DMS153 treated with DMSO at 0.1 percent for 48 hours (cell line): ENCODE results near the gene EFHD2.
"Not testable (repeated sequence)": the region's sequence is repeated elsewhere in the genome, so short reads cannot be mapped to it uniquely, and the experiment has no call there.

Source experiments
- DNase-seq: peaks from one replicate; lab custom pipeline; 2025; ENCODE audit not compliant: unreplicated experiment; lab: John Stamatoyannopoulos, UW

Gene EFHD2

GRCh38 chr1:15428815-15429435 is 19.2 kb downstream of the EFHD2 start:
- DNase-seq = no peak

DNA sequence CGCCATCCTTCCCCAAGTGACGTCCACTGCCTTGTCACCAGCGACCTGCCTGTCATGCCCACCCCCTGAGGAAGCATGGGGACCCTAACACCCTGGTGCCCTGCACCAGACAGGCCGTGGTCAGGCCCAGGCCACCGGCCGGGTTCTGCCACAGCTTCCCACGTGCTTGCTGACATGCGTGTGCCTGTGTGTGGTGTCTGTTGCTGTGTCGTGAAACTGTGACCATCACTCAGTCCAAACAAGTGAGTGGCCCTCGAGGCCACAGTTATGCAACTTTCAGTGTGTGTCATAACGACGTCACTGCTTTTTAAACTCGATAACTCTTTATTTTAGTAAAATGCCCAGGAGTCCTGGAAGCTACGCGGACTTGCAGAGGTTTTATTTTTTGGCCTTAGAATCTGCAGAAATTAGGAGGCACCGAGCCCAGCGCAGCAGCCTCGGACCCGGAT is 20.0 kb downstream of the EFHD2 start:
- DNase-seq = no peak

DNA sequence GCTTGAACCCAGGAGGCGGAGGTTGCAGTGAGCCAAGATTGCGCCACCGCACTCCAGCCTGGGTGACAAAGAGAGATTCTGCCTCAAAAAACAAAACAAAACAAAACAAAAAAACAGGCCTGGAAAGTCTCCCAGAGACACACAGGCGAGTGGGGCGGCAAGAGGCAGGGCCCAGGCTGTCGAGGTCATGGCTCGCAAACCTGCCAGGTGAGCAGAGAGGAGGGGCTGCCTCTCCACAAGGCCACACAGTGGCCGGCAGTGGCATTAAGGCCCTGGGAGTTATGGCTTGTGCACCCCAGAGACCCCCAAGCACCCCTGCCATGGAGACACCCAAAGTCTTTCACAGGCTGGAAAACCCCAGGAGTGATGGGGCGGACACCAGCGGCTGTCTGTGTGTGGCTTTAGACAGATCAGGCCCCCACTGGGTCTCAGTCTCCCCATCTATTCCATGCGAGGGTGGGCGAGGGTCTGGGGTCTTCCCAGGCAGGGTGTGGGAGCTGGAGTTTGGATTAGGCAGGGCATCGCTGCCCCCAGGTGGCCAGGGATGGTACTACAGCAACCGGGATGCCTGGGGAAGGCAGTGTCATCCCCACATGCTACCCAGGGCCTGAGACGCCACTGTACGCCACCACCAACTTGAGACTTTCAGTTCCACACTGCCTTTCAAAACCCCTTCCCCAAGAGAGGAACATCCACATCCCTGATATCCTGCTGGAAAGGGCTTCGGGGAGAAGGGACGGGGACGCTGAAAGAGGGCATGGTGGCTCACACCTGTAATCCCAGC is 21.3 kb downstream of the EFHD2 start:
- DNase-seq = no peak

GRCh38 chr1:15431571-15431948 is 21.9 kb downstream of the EFHD2 start:
- DNase-seq = no peak

GRCh38 chr1:15432324-15432723 is 22.6 kb downstream of the EFHD2 start:
- no peak for DNase-seq

DNA sequence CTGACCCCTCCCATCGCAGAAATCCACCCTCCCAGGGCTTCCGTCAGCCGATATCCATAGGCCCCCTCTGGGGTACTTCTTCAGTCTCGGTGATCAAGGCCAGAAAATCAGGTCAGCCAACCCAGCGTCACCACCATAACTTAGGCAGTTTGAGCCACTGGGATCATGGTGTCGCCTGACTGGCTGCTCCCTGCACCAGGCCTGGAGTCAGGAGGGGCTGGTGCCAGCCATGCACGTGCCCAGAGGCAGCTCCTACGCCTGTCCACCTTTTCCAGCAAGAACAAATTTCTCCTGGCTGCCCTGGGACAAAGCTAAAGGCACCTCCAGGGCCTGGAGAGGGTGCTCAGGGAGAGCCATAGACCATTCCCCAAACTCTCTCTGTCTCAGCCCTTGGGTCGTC is 23.8 kb downstream of the EFHD2 start:
- no peak for DNase-seq

DNA sequence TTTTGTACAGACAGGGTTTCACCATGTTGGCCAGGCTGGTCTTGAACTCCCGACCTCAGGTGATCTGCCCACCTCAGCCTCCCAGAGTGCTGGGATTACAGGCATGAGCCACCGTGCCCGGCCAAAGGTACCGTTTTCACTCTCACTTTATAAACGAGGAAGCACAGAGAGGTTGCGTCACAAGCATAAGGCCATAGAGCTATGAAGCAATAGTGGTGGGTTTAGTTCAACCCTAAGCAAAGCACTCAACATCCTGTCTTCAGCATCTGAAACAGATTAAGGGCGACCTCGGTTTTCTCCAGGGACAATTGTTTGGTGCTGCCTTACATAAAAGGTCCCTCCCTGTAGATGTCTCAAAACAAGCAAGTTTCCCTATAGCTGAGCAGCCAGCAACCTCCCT is 25.1 kb downstream of the EFHD2 start:
- not testable (repeated sequence) for DNase-seq

DNA sequence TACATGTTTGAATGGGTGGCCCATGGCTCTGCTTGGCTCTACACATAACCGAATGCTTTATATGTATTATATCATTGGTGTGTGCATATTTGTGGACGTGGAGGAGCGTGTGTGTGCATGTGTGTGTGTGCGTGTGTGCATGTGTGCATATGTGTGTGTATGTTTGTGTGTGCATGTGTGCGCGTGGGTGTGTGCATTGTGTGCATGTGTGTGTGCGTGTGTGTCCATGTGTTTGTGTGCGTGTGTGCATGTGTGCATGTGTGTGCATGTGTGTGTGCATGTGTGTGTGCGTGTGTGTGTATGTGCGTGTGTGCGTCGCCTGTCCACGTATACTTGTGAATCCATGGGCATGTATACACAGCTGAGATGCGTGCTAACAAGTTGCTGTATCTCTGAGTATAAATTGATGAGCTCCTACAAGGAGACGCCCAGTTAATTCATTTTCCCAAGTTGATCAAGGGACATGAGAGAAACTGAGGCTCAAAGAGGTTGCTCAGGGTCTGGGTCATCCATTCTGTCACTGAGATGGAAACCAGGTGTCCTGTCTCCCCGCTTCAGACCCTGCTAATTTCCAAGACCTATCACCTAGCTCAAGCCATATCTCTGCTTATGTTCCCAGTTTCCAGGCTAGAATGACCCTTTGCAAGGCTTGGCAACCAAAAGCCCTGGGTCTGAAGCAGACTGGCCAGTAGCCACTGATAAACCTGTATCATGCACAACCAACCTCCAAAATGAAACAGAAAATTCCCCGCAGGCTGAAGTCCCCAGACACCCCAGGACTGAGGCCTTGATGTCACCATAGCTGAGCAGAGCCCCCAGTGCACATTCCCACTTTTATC is 25.8 kb downstream of the EFHD2 start:
- DNase-seq = no peak

- DNase-seq = no peak
Measured at GRCh38 chr1:15436881-15437442, 27.3 kb downstream of the EFHD2 start.

DNA sequence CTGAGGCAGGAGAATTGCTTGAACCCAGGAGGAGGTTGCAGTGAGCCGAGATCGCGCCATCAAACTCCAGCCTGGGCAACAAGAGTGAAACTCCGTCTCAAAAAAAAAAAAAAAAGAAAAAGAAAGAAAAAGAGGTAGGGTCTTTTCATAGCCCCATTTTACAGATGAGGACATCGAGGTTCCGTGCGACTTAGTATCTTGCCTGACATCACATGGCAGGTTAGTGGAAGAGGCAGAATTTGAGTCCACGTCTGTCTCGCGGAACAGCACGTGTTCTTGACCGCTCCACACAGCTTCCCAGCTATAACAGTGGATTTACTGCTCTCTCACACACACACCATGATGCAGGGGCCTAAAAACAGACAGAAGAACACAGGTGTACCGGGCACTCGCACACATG is 29.6 kb downstream of the EFHD2 start:
- no peak for DNase-seq

GRCh38 chr1:15440357-15440756 is 30.7 kb downstream of the EFHD2 start:
- DNase-seq = no peak

DNA sequence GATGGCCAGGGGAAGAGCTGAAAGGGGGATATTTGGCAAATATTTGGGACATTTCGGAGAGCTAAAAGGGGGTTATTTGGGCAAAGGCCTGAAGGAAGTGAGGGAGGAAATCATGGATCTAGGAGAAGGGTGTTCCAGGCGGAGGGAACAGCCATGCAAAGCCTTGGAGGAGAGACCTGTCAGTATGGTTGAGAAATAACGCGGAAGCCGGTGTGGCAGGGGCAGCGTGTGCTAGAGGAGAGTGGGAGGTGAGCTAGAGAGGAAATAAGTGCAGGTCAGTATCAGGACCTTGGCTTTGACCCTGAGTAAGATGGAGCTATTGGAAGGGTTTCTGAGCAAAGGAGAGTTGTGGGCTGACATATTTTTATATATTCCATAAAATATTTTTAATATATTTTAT is 31.6 kb downstream of the EFHD2 start:
- DNase-seq = no peak

DNA sequence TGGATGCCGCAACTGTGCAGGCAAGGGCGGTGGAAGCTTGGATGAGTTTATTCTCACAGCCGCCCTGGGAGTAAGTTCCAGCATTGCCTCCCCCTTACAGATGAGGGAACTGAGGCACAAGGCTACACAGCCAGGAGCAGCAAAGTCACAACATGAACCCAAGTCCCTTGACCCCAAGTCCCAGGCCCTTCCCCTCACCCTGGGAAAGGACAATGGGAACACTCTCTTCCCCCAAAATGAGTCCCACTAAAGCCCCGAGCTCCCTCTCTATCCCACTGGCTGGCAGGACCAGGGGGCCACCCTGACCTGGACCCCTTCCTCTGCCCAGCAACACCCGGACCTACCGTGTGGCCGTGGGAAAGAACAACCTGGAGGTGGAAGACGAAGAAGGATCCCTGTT is 32.4 kb downstream of the EFHD2 start:
- DNase-seq = no peak

DNA sequence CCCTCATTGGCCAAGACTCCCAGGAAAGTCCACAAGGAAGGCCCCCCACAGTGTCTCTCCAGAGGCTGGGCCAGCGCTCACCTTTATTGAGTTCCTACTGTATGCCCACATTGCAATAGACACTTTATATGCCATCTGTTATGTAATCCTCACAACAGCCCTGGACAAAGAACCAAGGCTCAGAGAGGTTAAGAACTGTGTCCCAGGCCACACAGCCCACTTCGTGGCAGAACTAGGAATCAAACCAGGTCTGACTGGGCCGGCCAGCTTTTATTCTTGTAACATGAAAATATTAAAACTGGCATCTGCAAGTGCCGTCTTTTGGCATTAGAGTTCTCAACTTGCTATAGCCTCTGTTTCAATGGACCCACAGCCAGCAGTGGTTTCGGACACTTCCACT is 33.1 kb downstream of the EFHD2 start:
- no peak for DNase-seq

DNA sequence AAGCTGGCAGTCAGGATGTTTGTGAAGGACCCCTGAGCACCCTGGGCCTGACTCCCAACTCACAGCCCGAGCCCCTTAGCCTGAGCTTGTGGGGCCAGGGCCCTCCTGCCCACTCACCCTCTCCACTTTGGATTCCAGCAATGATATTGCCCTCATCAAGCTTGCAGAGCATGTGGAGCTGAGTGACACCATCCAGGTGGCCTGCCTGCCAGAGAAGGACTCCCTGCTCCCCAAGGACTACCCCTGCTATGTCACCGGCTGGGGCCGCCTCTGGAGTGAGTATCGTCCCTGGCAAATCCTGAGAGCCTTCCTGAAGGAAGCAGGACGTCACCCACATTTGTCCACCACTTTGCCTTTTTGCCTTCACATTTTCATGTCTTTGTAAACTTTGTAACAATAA is 33.6 kb downstream of the EFHD2 start:
- no peak for DNase-seq

DNA sequence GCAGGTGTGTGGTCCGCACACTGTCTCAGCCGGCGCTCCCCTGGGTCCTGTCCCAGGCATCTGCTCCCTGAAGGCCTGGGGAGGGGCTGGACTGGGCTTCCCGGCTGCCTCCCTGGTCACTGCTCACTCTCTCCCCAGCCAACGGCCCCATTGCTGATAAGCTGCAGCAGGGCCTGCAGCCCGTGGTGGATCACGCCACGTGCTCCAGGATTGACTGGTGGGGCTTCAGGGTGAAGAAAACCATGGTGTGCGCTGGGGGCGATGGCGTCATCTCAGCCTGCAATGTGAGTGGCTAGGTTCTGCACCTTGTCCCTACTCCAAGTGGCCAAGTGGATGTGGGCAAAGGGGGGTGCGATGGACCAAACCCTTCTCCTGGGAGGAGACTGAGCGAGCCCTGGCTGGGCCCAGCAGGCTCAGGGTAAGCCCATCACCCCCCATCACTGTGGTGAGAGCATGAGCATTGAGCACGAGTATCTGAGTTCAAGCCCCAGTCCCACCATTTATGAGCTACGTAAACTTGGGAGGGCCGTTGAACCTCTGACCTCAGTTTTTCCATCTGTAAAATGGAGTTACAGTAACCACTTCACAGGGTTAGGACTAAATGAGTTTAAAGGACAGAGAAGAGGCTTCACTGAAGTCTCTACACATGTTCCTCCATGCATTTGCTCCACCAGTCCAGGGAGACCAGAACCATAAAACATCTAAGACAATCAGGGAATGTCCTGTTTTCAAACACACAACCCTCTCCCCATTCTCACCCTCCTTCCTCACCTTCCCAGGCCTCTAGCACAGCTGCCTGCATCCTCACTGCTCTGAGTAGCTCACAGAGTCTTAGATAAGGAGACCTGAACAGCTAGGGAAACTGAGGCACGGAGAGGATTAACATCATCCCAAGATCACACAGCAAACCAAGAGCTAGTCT is 35.0 kb downstream of the EFHD2 start:
- DNase-seq = no peak

- no peak for DNase-seq
Measured at GRCh38 chr1:15445390-15446122, 35.9 kb downstream of the EFHD2 start.

GRCh38 chr1:15446212-15446611 is 36.5 kb downstream of the EFHD2 start:
- no peak for DNase-seq

- no peak for DNase-seq
Measured at GRCh38 chr1:15448877-15449462, 39.3 kb downstream of the EFHD2 start.
